Ishikawa (cell line): ENCODE results near the gene FAM20B.

ENCODE experiments used
- CEBPB ChIP-seq: IDR thresholded peaks from 2 replicates; pipeline ENCODE4 v1.6.1; 2012
- CREB1 ChIP-seq: IDR thresholded peaks from 2 replicates; pipeline ENCODE4 v1.6.1; 2012; ENCODE audit warnings: low read depth
- EGR1 ChIP-seq: IDR thresholded peaks from 2 replicates; pipeline ENCODE4 v1.6.1; 2012
- EP300 ChIP-seq: IDR thresholded peaks from 2 replicates; pipeline ENCODE4 v1.6.1; 2012; ENCODE audit warnings: borderline replicate concordance
- MAX ChIP-seq: IDR thresholded peaks from 2 replicates; pipeline ENCODE4 v1.6.1; 2012
- NFIC ChIP-seq: IDR thresholded peaks from 2 replicates; pipeline ENCODE4 v1.6.1; 2012
- RAD21 ChIP-seq: IDR thresholded peaks from 2 replicates; pipeline ENCODE4 v1.6.1; 2012; ENCODE audit warnings: low read depth
- REST ChIP-seq: IDR thresholded peaks from 2 replicates; pipeline ENCODE4 v1.6.1; 2012; ENCODE audit warnings: low read depth, mild to moderate bottlenecking
- TCF12 ChIP-seq: IDR thresholded peaks from 2 replicates; pipeline ENCODE4 v1.6.1; 2012; ENCODE audit warnings: low read depth
- TEAD4 ChIP-seq: IDR thresholded peaks from 2 replicates; pipeline ENCODE4 v1.6.1; 2012
- YY1 ChIP-seq: IDR thresholded peaks from 2 replicates; pipeline ENCODE4 v1.6.1; 2012; ENCODE audit warnings: low read depth

GRCh38 chr1:179043266-179043665 is 17.6 kb downstream of the FAM20B start:
- TF ChIP-seq TEAD4 (no peak), EP300 (no peak), TCF12 (no peak), REST (no peak), RAD21 (no peak), EGR1 (no peak), MAX (no peak), YY1 (no peak), CREB1 (no peak), CEBPB (no peak), NFIC (no peak)
